Gastroesophageal sphincter (tissue), 3 donors: ENCODE data around the gene PSMG3.

Experiments used
- POLR2A ChIP-seq, 2 donors: fragments of 450-650 bp; IDR thresholded peaks; one replicate each; pipeline ENCODE4 v1.6.1; 2017; ENCODE audit warnings: antibody characterized with exemption in 2 of 2, mild to moderate bottlenecking in 2 of 2, moderate library complexity in 1 of 2
- TF ChIP-seq, protein P1 (sequence below), 4 experiments: fragments of 200-600 bp in 2 of 4; fragments of 450-650 bp in 2 of 4; sonication (generic) in 1 of 4; IDR thresholded peaks; one replicate each; pipeline ENCODE4 v1.5.1; 2017 to 2019; ENCODE audit warnings: antibody characterized with exemption in 4 of 4, mild to moderate bottlenecking in 2 of 4, moderate library complexity in 2 of 4

DNA sequence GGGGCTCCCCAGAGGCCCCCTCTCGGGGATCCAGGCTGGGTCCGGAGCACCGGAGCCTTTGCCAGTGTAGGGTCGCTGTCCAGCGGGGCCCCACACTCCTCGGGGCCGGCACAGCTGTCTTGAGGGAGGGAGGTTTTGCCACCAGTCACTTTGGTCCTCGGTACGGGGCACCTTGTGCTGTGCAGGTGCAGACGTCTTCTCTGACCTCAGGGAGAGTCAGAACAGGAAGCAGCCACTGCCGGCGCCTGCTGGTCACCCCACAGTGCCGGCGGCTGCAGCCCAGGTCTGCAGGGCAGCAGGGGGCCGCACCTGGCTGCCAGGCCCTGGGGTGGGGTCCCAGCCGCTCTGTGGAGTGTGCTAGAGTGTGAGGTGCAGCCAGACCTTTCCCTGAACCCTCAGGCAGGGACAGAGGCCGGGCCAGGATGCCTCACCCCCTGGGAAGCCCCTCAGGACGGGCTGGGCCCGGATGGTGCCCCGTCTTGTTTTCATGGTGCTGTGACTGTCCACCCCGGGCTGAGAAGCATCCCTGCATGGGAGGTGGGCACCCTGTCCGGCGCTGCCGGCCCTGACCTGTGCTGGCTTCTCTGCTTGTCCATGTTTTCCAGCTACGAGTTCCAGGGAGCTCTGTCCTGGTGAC, 31.2 kb downstream of the PSMG3 start:
- TF ChIP-seq, protein P1, sequence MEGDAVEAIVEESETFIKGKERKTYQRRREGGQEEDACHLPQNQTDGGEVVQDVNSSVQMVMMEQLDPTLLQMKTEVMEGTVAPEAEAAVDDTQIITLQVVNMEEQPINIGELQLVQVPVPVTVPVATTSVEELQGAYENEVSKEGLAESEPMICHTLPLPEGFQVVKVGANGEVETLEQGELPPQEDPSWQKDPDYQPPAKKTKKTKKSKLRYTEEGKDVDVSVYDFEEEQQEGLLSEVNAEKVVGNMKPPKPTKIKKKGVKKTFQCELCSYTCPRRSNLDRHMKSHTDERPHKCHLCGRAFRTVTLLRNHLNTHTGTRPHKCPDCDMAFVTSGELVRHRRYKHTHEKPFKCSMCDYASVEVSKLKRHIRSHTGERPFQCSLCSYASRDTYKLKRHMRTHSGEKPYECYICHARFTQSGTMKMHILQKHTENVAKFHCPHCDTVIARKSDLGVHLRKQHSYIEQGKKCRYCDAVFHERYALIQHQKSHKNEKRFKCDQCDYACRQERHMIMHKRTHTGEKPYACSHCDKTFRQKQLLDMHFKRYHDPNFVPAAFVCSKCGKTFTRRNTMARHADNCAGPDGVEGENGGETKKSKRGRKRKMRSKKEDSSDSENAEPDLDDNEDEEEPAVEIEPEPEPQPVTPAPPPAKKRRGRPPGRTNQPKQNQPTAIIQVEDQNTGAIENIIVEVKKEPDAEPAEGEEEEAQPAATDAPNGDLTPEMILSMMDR (IDR thresholded peaks at IDR 0.05) = no peak
- TF ChIP-seq POLR2A (IDR thresholded peaks at IDR 0.05) = no peak
